GM12891 (cell line): ENCODE data around the gene CTXND1.

Experiments used
- PAX5 ChIP-seq: IDR thresholded peaks from 2 replicates; pipeline ENCODE4 v1.6.1; 2011; ENCODE audit warnings: low read length, moderate library complexity, mild to moderate bottlenecking; ENCODE audit not compliant: insufficient read depth, severe bottlenecking
- POLR2A ChIP-seq: IDR thresholded peaks from 2 replicates; pipeline ENCODE4 v1.6.1; 2011; ENCODE audit warnings: low read depth, low read length, control low read depth
- POLR2AphosphoS5 ChIP-seq: IDR thresholded peaks from 2 replicates; pipeline ENCODE4 v1.6.1; 2011; ENCODE audit warnings: low read depth, low read length, control low read depth
- POU2F2 ChIP-seq: IDR thresholded peaks from 2 replicates; pipeline ENCODE4 v1.6.1; 2011; ENCODE audit warnings: low read depth, mild to moderate bottlenecking, control low read depth, low read length, moderate library complexity
- SPI1 ChIP-seq: IDR thresholded peaks from 2 replicates; pipeline ENCODE4 v1.6.1; 2011; ENCODE audit warnings: low read depth, low read length, control low read depth
- TAF1 ChIP-seq: IDR thresholded peaks from 2 replicates; pipeline ENCODE4 v1.6.1; 2011; ENCODE audit warnings: low read depth, low read length, control low read depth

DNA sequence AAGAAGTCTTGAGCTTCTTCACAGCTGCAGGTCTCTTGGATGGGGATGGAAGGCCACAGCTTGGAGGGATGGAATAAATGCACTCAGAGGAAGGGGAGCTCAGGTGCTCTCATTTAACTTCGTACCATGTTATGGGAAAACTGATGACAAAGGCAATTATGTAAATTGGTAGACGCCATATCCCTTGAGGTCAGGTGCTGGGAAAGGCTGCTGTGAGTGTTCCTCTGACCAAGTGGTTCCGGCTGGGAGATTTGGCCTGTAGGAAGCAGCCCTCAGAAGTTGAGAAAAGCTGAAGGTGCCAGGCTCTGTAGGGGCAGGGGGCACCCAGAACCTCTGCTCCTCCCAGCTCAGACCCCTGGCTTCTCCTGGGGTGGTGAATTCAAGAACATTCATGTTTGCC is 52.1 kb downstream of the CTXND1 start:
- TF ChIP-seq POLR2A (no peak), POLR2AphosphoS5 (no peak), TAF1 (no peak), POU2F2 (no peak), PAX5 (no peak), SPI1 (no peak)
